Measurements from ENCODE around the gene AP3B1. TPM values are rescaled to one million over a fixed set of nuclear protein-coding genes. Genes with fewer than 3 reads are reported as not detected.

AP3B1 gene
- total and polyA plus RNA-seq, 2 donors (not counting 1 experiment from before 2014, with no cell fraction given) = 26.8 to 58.9 TPM

- H3K4me2 ChIP-seq (replicated peaks; ENCODE audit: low read depth, low read length, poor library complexity, severe bottlenecking) = no peak overlapping the region
- peaks cover 8% of the 10 kb centered on the region for H3K4me1 Mint-ChIP-seq
- H3K9ac ChIP-seq (ENCODE audit: low read length) = no peak overlapping the region
- no peak for DNase-seq
- H3K27ac ChIP-seq (ENCODE audit: low read length in 2 of 2) = no peak overlapping the region
- no peak for ATAC-seq (ENCODE audit: low read depth)
- H3K36me3 ChIP-seq (replicated peaks in 1 of 2; ENCODE audit: control extremely low read depth in 1 of 2, control insufficient read depth in 1 of 2, extremely low read depth in 1 of 2, insufficient read depth in 2 of 2, low read length in 1 of 2) = peaks cover 4 to 20% of the 10 kb centered on the region in 2 experiments
- no peak overlapping the region for H3K4me3 Mint-ChIP-seq
- no peak overlapping the region for H2AFZ ChIP-seq (ENCODE audit: insufficient read depth, low read depth, low read length, poor library complexity, severe bottlenecking)
- intact Hi-C loops (cut with micrococcal nuclease) = no loop called here
- H3K27me3 Mint-ChIP-seq = no peaks in the 10 kb centered on the region
- no peaks in the 10 kb centered on the region for H3K9me3 ChIP-seq (ENCODE audit: control extremely low read depth in 1 of 3, control insufficient read depth in 2 of 3, insufficient read depth in 1 of 3, low read length in 2 of 3)
- no peaks in the 10 kb centered on the region for H3K27me3 ChIP-seq (replicated peaks in 1 of 4; ENCODE audit: control extremely low read depth in 1 of 4, control insufficient read depth in 3 of 4, insufficient read depth in 4 of 4, low read length in 3 of 4)
- H3K4me3 ChIP-seq (ENCODE audit: control extremely low read depth in 1 of 5, extremely low read depth in 1 of 5, insufficient read depth in 1 of 5, low read depth in 2 of 5, low read length in 4 of 5) = no peak overlapping the region
- POLR2A ChIA-PET = no interaction called here
- no peak overlapping the region for H3K27ac Mint-ChIP-seq
- WGBS (ENCODE audit: insufficient coverage) = 100% methylated on average over 6 of the region's 7 CpGs
- H3K9me3 Mint-ChIP-seq (ENCODE audit: insufficient read depth) = no peaks in the 10 kb centered on the region
- no peaks in the 10 kb centered on the region for H4K20me1 ChIP-seq (ENCODE audit: control insufficient read depth, insufficient read depth, low read length, poor library complexity, severe bottlenecking)
- no peaks in the 10 kb centered on the region for H3K4me1 ChIP-seq (ENCODE audit: control insufficient read depth in 2 of 2, insufficient read depth in 2 of 2, low read length in 2 of 2)
- no peaks in the 10 kb centered on the region for H3K79me2 ChIP-seq (ENCODE audit: control insufficient read depth, insufficient read depth, low read length)
- CTCF ChIA-PET = no interaction called here
- TF ChIP-seq EZH2 (IDR thresholded peaks at IDR 0.05; ENCODE audit: borderline replicate concordance, insufficient read depth, low read depth, low read length, poor library complexity, severe bottlenecking) (no peak), CTCF (IDR thresholded peaks at IDR 0.05) (no peak)
Measured at GRCh38 chr5:77999399-77999798, 295.1 kb downstream of the AP3B1 start.

GRCh38 chr5:77996943-77997342 is 297.6 kb downstream of the AP3B1 start:
- no peaks in the 10 kb centered on the region for H3K27me3 ChIP-seq (replicated peaks in 1 of 4; ENCODE audit: control extremely low read depth in 1 of 4, control insufficient read depth in 3 of 4, insufficient read depth in 4 of 4, low read length in 3 of 4)
- H3K4me3 Mint-ChIP-seq = no peak overlapping the region
- ChIA-PET CTCF (interaction anchor here (0.6 to 0.7 kb wide), 2 partner anchors 471 to 785 kb away, joined by 3 to 4 read pairs; no protein-coding TSS in a partner anchor), POLR2A (no interaction called here)
- H3K27me3 Mint-ChIP-seq = no peaks in the 10 kb centered on the region
- DNase-seq (no peak), ATAC-seq (ENCODE audit: low read depth) (no peak)
- H2AFZ ChIP-seq (ENCODE audit: insufficient read depth, low read depth, low read length, poor library complexity, severe bottlenecking) = no peak overlapping the region
- no peak overlapping the region for H3K27ac Mint-ChIP-seq
- H3K9me3 Mint-ChIP-seq (ENCODE audit: insufficient read depth) = no peaks in the 10 kb centered on the region
- no peaks in the 10 kb centered on the region for H3K4me1 ChIP-seq (ENCODE audit: control insufficient read depth in 2 of 2, insufficient read depth in 2 of 2, low read length in 2 of 2)
- no peaks in the 10 kb centered on the region for H3K4me1 Mint-ChIP-seq
- H3K27ac ChIP-seq (ENCODE audit: low read length in 2 of 2) = no peak overlapping the region
- intact Hi-C loops (cut with micrococcal nuclease) = no loop called here
- H3K79me2 ChIP-seq (ENCODE audit: control insufficient read depth, insufficient read depth, low read length) = no peaks in the 10 kb centered on the region
- no peak overlapping the region for H3K4me2 ChIP-seq (replicated peaks; ENCODE audit: low read depth, low read length, poor library complexity, severe bottlenecking)
- H4K20me1 ChIP-seq (ENCODE audit: control insufficient read depth, insufficient read depth, low read length, poor library complexity, severe bottlenecking) = no peaks in the 10 kb centered on the region
- H3K36me3 ChIP-seq (replicated peaks in 1 of 2; ENCODE audit: control extremely low read depth in 1 of 2, control insufficient read depth in 1 of 2, extremely low read depth in 1 of 2, insufficient read depth in 2 of 2, low read length in 1 of 2) = peaks cover 3 to 25% of the 10 kb centered on the region in 2 experiments
- no CpG with 5 or more reads among the region's 3 CpGs for WGBS (ENCODE audit: insufficient coverage)
- no peak overlapping the region for H3K9ac ChIP-seq (ENCODE audit: low read length)
- no peaks in the 10 kb centered on the region for H3K9me3 ChIP-seq (ENCODE audit: control extremely low read depth in 1 of 3, control insufficient read depth in 2 of 3, insufficient read depth in 1 of 3, low read length in 2 of 3)
- TF ChIP-seq EZH2 (IDR thresholded peaks at IDR 0.05; ENCODE audit: borderline replicate concordance, insufficient read depth, low read depth, low read length, poor library complexity, severe bottlenecking) = no peak
- no peak for TF ChIP-seq CTCF (IDR thresholded peaks at IDR 0.05)
- no peak overlapping the region for H3K4me3 ChIP-seq (ENCODE audit: control extremely low read depth in 1 of 5, extremely low read depth in 1 of 5, insufficient read depth in 1 of 5, low read depth in 2 of 5, low read length in 4 of 5)
